ENCODE measurements around the gene LDLRAD4.
"Not testable (repeated sequence)": the region's sequence is repeated elsewhere in the genome, so short reads cannot be mapped to it uniquely, and the experiment has no call there.

Gene LDLRAD4

DNA sequence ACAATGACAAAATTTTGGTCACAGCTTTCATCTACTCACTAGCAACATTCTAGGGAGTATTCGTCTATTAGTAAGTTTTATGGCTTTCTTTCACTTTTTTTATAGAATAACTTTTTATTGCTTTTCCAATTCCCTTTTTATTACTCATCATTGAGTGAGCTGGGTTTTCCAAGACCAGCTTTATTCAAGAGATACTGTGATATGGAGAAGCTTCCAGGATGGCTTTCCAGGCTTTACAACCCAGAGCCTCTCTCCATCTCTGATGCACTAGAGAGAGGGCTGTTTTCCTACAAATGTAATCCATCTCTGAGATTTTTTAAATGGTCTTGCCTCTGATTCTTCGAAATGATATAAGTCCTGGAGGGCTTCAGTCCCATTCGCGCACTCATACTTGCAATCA lies 118.3 kb downstream of the LDLRAD4 start:
- ChIA-PET CTCF (no interaction called here), POLR2A (interaction anchor here (1.3 kb wide), 1 partner anchor 9 kb away, joined by 3 read pairs; no protein-coding TSS in a partner anchor)
- TF ChIP-seq FOXM1 (IDR thresholded peaks at IDR 0.05; ENCODE audit: borderline replicate concordance) (no peak), ELF4 (IDR thresholded peaks at IDR 0.05) (no peak), FOXA1 (IDR thresholded peaks at IDR 0.05) (no peak), ARNT (IDR thresholded peaks at IDR 0.05) (no peak), CTBP1 (IDR thresholded peaks at IDR 0.05; ENCODE audit: borderline replicate concordance) (no peak), SP1 (IDR thresholded peaks at IDR 0.05) (no peak), NFRKB (IDR thresholded peaks at IDR 0.05) (no peak), TARDBP (IDR thresholded peaks at IDR 0.05) (no peak), L3MBTL2 (conservative IDR thresholded peaks at IDR 0.05) (no peak), LEF1 (IDR thresholded peaks at IDR 0.05; ENCODE audit: borderline replicate concordance) (no peak), SUZ12 (IDR thresholded peaks at IDR 0.05) (no peak), ZNF384 (IDR thresholded peaks at IDR 0.05) (no peak), FOXK2 (IDR thresholded peaks at IDR 0.05) (no peak)
- TF ChIP-seq, protein P1, sequence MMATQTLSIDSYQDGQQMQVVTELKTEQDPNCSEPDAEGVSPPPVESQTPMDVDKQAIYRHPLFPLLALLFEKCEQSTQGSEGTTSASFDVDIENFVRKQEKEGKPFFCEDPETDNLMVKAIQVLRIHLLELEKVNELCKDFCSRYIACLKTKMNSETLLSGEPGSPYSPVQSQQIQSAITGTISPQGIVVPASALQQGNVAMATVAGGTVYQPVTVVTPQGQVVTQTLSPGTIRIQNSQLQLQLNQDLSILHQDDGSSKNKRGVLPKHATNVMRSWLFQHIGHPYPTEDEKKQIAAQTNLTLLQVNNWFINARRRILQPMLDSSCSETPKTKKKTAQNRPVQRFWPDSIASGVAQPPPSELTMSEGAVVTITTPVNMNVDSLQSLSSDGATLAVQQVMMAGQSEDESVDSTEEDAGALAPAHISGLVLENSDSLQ (IDR thresholded peaks at IDR 0.05): no peak
- no peak for DNase-seq (ENCODE audit: extremely low spot score)

GRCh38 chr18:13337369-13337768 lies 118.8 kb downstream of the LDLRAD4 start:
- POLR2A ChIA-PET: interaction anchor here (1.3 kb wide), 1 partner anchor 10 kb away, joined by 3 read pairs; no protein-coding TSS in a partner anchor
- CTCF ChIA-PET: no interaction called here
- TF ChIP-seq ELF4 (IDR thresholded peaks at IDR 0.05) (no peak), L3MBTL2 (conservative IDR thresholded peaks at IDR 0.05) (no peak), BHLHE40 (IDR thresholded peaks at IDR 0.05; ENCODE audit: borderline replicate concordance) (no peak), FOXM1 (IDR thresholded peaks at IDR 0.05; ENCODE audit: borderline replicate concordance) (no peak), FOXA1 (IDR thresholded peaks at IDR 0.05) (no peak), SP1 (IDR thresholded peaks at IDR 0.05) (no peak), NFRKB (IDR thresholded peaks at IDR 0.05) (no peak)
- DNase-seq (ENCODE audit: extremely low spot score): no peak

- ChIA-PET POLR2A (no interaction called here), CTCF (no interaction called here)
- DNase-seq (ENCODE audit: extremely low spot score): no peak
- TF ChIP-seq FOXK2 (IDR thresholded peaks at IDR 0.05): no peak
- no peak for TF ChIP-seq ZNF384 (IDR thresholded peaks at IDR 0.05)
- no peak for TF ChIP-seq HDGF (IDR thresholded peaks at IDR 0.05; ENCODE audit: borderline replicate concordance)
- TF ChIP-seq SP1 (IDR thresholded peaks at IDR 0.05): no peak
- no peak for TF ChIP-seq L3MBTL2 (conservative IDR thresholded peaks at IDR 0.05)
- TF ChIP-seq FOXM1 (IDR thresholded peaks at IDR 0.05; ENCODE audit: borderline replicate concordance): no peak
- no peak for TF ChIP-seq SUZ12 (IDR thresholded peaks at IDR 0.05)
- no peak for TF ChIP-seq TARDBP (IDR thresholded peaks at IDR 0.05)
- no peak for TF ChIP-seq CTBP1 (IDR thresholded peaks at IDR 0.05; ENCODE audit: borderline replicate concordance)
Observed at GRCh38 chr18:13338318-13338717, 119.8 kb downstream of the LDLRAD4 start.

GRCh38 chr18:13339653-13340052 lies 121.1 kb downstream of the LDLRAD4 start:
- POLR2A ChIA-PET: no interaction called here
- CTCF ChIA-PET: no interaction called here
- no peak for TF ChIP-seq HDGF (IDR thresholded peaks at IDR 0.05; ENCODE audit: borderline replicate concordance)
- no peak for TF ChIP-seq FOXK2 (IDR thresholded peaks at IDR 0.05)
- no peak for TF ChIP-seq FOXM1 (IDR thresholded peaks at IDR 0.05; ENCODE audit: borderline replicate concordance)
- TF ChIP-seq FOXA1 (IDR thresholded peaks at IDR 0.05): no peak
- no peak for TF ChIP-seq ELF4 (IDR thresholded peaks at IDR 0.05)
- TF ChIP-seq CTBP1 (IDR thresholded peaks at IDR 0.05; ENCODE audit: borderline replicate concordance): no peak
- TF ChIP-seq NFRKB (IDR thresholded peaks at IDR 0.05): no peak
- no peak for TF ChIP-seq SP1 (IDR thresholded peaks at IDR 0.05)
- no peak for TF ChIP-seq L3MBTL2 (conservative IDR thresholded peaks at IDR 0.05)
- no peak for DNase-seq (ENCODE audit: extremely low spot score)

- DNase-seq (ENCODE audit: extremely low spot score); POLR2A ChIA-PET; CTCF ChIA-PET: not testable (repeated sequence)
Observed at GRCh38 chr18:13346449-13346848, 127.9 kb downstream of the LDLRAD4 start.

DNA sequence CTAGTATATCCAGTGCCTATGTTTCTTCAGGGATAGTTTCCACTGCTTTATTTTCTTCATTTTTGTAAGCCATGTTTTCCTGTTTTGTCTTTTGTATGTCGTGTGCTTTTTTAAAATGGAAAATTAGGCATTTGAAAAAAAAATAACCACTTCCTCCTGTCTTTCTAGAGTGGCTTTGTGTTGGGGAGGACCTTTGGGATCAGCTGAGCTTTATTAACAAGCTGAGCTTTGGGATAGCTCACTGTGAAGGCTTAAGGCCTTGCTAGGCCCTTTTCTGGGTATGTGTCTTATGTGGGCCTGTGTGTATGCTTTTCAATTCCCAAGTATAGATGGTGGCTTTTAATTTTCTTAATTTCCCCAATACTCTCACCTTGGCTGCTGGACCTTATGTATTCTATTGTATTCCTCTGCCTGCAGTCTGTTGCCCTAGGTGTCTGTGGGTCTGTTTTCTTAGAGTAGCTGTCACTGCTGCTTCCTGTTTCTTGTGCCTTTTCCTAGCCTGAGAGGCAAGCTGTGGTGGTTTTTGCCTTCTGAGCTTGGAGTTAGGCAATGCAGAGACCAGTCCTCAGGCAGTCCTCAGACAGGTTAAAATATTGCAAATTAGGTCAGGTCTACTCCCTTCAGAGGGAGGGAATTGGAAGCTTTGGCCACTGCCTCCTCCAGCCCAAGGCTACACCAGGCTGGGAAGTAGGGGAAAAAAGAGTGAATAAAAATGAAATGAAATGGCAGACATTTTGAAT lies 134.7 kb downstream of the LDLRAD4 start:
- ChIA-PET POLR2A (no interaction called here), CTCF (interaction anchor here (0.7 kb wide), 1 partner anchor 694 kb away, joined by 3 read pairs; no protein-coding TSS in a partner anchor)

More for the DNA sequence above, 134.7 kb downstream of the LDLRAD4 start:
- TF ChIP-seq ELF4 (IDR thresholded peaks at IDR 0.05) (no peak), HDGF (IDR thresholded peaks at IDR 0.05; ENCODE audit: borderline replicate concordance) (no peak), LEF1 (IDR thresholded peaks at IDR 0.05; ENCODE audit: borderline replicate concordance) (no peak), BHLHE40 (IDR thresholded peaks at IDR 0.05; ENCODE audit: borderline replicate concordance) (no peak), FOXM1 (IDR thresholded peaks at IDR 0.05; ENCODE audit: borderline replicate concordance) (no peak), CTBP1 (IDR thresholded peaks at IDR 0.05; ENCODE audit: borderline replicate concordance) (no peak), SUZ12 (IDR thresholded peaks at IDR 0.05) (no peak), ARNT (IDR thresholded peaks at IDR 0.05) (no peak), ZNF384 (IDR thresholded peaks at IDR 0.05) (no peak), SP1 (IDR thresholded peaks at IDR 0.05) (no peak), FOXA1 (IDR thresholded peaks at IDR 0.05) (no peak), FOXK2 (IDR thresholded peaks at IDR 0.05) (no peak), L3MBTL2 (conservative IDR thresholded peaks at IDR 0.05) (no peak), TARDBP (IDR thresholded peaks at IDR 0.05) (no peak), NFRKB (IDR thresholded peaks at IDR 0.05) (no peak)
- TF ChIP-seq, protein P1 (IDR thresholded peaks at IDR 0.05): no peak
- no peak for DNase-seq (ENCODE audit: extremely low spot score)

Data from HEK293T (cell line).